WTC11 (cell line): ENCODE results near the gene CCDC170. TPM values are rescaled to one million over a fixed set of nuclear protein-coding genes. Genes with fewer than 3 reads are reported as not detected.

ENCODE experiments used
- AFF4 ChIP-seq: sonication (generic); formaldehyde crosslinking; IDR thresholded peaks from 2 replicates; pipeline ENCODE4 v1.8.1; 2023; ENCODE audit warnings: mild to moderate bottlenecking, missing genetic modification reagents, borderline replicate concordance
- ATF1 ChIP-seq: sonication (generic); formaldehyde crosslinking; IDR thresholded peaks from 2 replicates; pipeline ENCODE4 v1.8.1; 2023; ENCODE audit warnings: mild to moderate bottlenecking, moderate library complexity, missing genetic modification reagents
- CTCF ChIP-seq: fragments of 200-600 bp; IDR thresholded peaks from 2 replicates; pipeline ENCODE4 v1.8.0; 2022; ENCODE audit warnings: antibody characterized with exemption
- E2F4 ChIP-seq: sonication (generic); formaldehyde crosslinking; IDR thresholded peaks from 2 replicates; pipeline ENCODE4 v1.8.1; 2022; ENCODE audit warnings: low read depth, mild to moderate bottlenecking, moderate library complexity, missing genetic modification reagents, borderline replicate concordance
- EMX1 ChIP-seq: fragments of 250-450 bp; sonication (Bioruptor Pico); IDR thresholded peaks from 2 replicates; pipeline ENCODE4 v1.8.0; 2021; ENCODE audit warnings: mild to moderate bottlenecking
- ETV6 ChIP-seq: sonication (generic); formaldehyde crosslinking; IDR thresholded peaks from 2 replicates; pipeline ENCODE4 v1.8.1; 2022; ENCODE audit warnings: mild to moderate bottlenecking, missing genetic modification reagents
- FOXK1 ChIP-seq: sonication (generic); formaldehyde crosslinking; IDR thresholded peaks from 2 replicates; pipeline ENCODE4 v1.8.0; 2022; ENCODE audit warnings: mild to moderate bottlenecking, moderate library complexity, missing genetic modification reagents
- GRHL2 ChIP-seq: fragments of 250-450 bp; sonication (Bioruptor Pico); IDR thresholded peaks from 2 replicates; pipeline ENCODE4 v1.8.0; 2022; ENCODE audit warnings: mild to moderate bottlenecking, moderate library complexity; ENCODE audit not compliant: insufficient replicate concordance, severe bottlenecking
- HMGXB4 ChIP-seq: sonication (generic); formaldehyde crosslinking; IDR thresholded peaks from 2 replicates; pipeline ENCODE4 v1.8.1; 2023; ENCODE audit warnings: mild to moderate bottlenecking, moderate library complexity, missing genetic modification reagents
- IRF2 ChIP-seq: sonication (generic); formaldehyde crosslinking; IDR thresholded peaks from 2 replicates; pipeline ENCODE4 v1.8.0; 2022; ENCODE audit warnings: low read depth, missing genetic modification reagents, borderline replicate concordance
- MAX ChIP-seq: sonication (generic); formaldehyde crosslinking; IDR thresholded peaks from 2 replicates; pipeline ENCODE4 v1.8.0; 2022; ENCODE audit warnings: mild to moderate bottlenecking, missing genetic modification reagents
- NR1H2 ChIP-seq: sonication (generic); formaldehyde crosslinking; IDR thresholded peaks from 2 replicates; pipeline ENCODE4 v1.9.0; 2021; ENCODE audit warnings: mild to moderate bottlenecking, moderate library complexity, missing genetic modification reagents
- NR2C2 ChIP-seq: sonication (generic); formaldehyde crosslinking; IDR thresholded peaks from 2 replicates; pipeline ENCODE4 v1.8.0; 2022; ENCODE audit warnings: mild to moderate bottlenecking, missing genetic modification reagents
- PRDM15 ChIP-seq: sonication (generic); formaldehyde crosslinking; IDR thresholded peaks from 2 replicates; pipeline ENCODE4 v1.8.0; 2022; ENCODE audit warnings: missing genetic modification reagents
- PREB ChIP-seq: sonication (generic); formaldehyde crosslinking; IDR thresholded peaks from 2 replicates; pipeline ENCODE4 v1.8.1; 2022; ENCODE audit warnings: mild to moderate bottlenecking, missing genetic modification reagents, moderate library complexity, borderline replicate concordance
- USF1 ChIP-seq: sonication (generic); formaldehyde crosslinking; IDR thresholded peaks from 2 replicates; pipeline ENCODE4 v1.8.0; 2022; ENCODE audit warnings: mild to moderate bottlenecking, missing genetic modification reagents
- ZBTB43 ChIP-seq: sonication (generic); formaldehyde crosslinking; IDR thresholded peaks from 2 replicates; pipeline ENCODE4 v1.8.1; 2023; ENCODE audit warnings: mild to moderate bottlenecking, missing genetic modification reagents
- ZNF423 ChIP-seq: fragments of 250-450 bp; sonication (Bioruptor Pico); IDR thresholded peaks from 2 replicates; pipeline ENCODE4 v2.1.2; 2022; ENCODE audit warnings: mild to moderate bottlenecking, moderate library complexity
- ZNF425 ChIP-seq: fragments of 250-450 bp; sonication (Bioruptor Pico); conservative IDR thresholded peaks from 2 replicates; pipeline ENCODE4 v1.9.0; 2021; ENCODE audit warnings: mild to moderate bottlenecking
- total RNA-seq: library from RNA; stranded (reverse); gene quantifications from 3 replicates; pipeline ENCODE4 v1.2.3, GENCODE V29; 2021

The CCDC170 gene
- total RNA-seq, 1 experiment from 2014 or later = 0.26 TPM

- TF ChIP-seq PREB (no peak), NR1H2 (CRISPR knock-in tag) (no peak), IRF2 (CRISPR knock-in tag) (no peak), MAX (CRISPR knock-in tag) (peak; percentile 91), ETV6 (CRISPR knock-in tag) (peak; percentile 97), USF1 (CRISPR knock-in tag) (peak; percentile 100), FOXK1 (peak; percentile 90), ZBTB43 (CRISPR knock-in tag) (0 out of 2 replicates have a peak, but pooled peaks have one; percentile 13), GRHL2 (CRISPR knock-in tag) (no peak), ATF1 (CRISPR knock-in tag) (no peak), CTCF (no peak), AFF4 (CRISPR knock-in tag) (peak; percentile 96), E2F4 (CRISPR knock-in tag) (no peak), HMGXB4 (CRISPR knock-in tag) (peak; percentile 65; the same call in 1 of the 2 replicates), ZNF423 (CRISPR knock-in tag) (no peak), ZNF425 (CRISPR knock-in tag) (no peak), EMX1 (CRISPR knock-in tag) (no peak), NR2C2 (CRISPR knock-in tag) (no peak), PRDM15 (no peak)
Measured at GRCh38 chr6:151451950-151452749, 41.7 kb upstream of the CCDC170 start, which contains the start of gene RMND1 (continued).
